VCaP (cell line): Measurements from ENCODE around the gene LRRTM4.
"Not testable (repeated sequence)": the region's sequence is repeated elsewhere in the genome, so short reads cannot be mapped to it uniquely, and the experiment has no call there.

ENCODE experiments used
- H3K27ac ChIP-seq: fragments of 450-650 bp; 2 replicates; pipeline ENCODE4 v1.5.1; 2017
- TF ChIP-seq, protein P1 (sequence below): fragments of 450-650 bp; conservative IDR thresholded peaks from 2 replicates; pipeline ENCODE4 v1.5.1; 2017; ENCODE audit warnings: mild to moderate bottlenecking, moderate library complexity

The LRRTM4 gene

DNA sequence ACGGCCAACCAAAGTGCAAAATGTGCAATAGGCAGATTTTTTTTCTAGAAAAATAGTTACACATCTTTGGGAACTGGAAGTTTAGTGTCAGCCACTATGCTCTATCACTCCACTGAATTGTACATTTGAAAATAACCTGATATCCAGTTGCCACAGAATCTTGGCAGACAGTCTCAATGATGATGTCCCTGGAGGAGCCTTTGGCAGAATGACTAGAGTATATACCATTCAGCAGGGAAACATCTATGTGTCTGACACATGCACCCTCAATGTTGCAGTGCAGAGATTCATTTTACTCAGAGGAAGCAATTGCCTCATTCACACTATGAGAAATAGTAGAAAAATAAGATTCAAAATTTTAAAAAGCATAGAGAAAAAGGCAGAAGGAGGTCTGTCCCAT, 475.8 kb downstream of the LRRTM4 start:
- TF ChIP-seq, protein P1, sequence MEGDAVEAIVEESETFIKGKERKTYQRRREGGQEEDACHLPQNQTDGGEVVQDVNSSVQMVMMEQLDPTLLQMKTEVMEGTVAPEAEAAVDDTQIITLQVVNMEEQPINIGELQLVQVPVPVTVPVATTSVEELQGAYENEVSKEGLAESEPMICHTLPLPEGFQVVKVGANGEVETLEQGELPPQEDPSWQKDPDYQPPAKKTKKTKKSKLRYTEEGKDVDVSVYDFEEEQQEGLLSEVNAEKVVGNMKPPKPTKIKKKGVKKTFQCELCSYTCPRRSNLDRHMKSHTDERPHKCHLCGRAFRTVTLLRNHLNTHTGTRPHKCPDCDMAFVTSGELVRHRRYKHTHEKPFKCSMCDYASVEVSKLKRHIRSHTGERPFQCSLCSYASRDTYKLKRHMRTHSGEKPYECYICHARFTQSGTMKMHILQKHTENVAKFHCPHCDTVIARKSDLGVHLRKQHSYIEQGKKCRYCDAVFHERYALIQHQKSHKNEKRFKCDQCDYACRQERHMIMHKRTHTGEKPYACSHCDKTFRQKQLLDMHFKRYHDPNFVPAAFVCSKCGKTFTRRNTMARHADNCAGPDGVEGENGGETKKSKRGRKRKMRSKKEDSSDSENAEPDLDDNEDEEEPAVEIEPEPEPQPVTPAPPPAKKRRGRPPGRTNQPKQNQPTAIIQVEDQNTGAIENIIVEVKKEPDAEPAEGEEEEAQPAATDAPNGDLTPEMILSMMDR: no peak
- no peak overlapping the region for H3K27ac ChIP-seq

- H3K27ac ChIP-seq: not testable (repeated sequence)
These were observed 476.7 kb downstream of the LRRTM4 start for GRCh38 chr2:77045456-77045855.

GRCh38 chr2:77034445-77034844, 487.7 kb downstream of the LRRTM4 start:
- TF ChIP-seq, protein P1: no peak

DNA sequence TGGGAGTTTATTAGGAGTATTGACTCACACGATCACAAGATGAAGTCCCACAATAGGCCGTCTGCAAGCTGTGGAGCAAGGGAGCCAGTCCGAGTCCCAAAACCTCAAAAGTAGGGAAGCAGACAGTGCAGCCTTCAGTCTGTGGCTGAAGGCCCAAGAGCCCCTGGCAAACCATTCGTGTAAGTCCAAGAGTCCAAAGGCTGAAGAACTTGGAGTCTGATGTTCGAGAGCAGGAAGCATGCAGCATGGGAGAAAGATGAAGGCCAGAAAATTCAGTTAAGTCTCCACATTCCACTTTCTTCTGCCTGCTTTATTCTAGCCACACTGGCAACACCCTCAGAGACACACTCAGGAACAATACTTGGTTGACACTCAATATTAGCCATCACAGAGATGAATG, 492.9 kb downstream of the LRRTM4 start:
- H3K27ac ChIP-seq: not testable (repeated sequence)

More at GRCh38 chr2:77034445-77034844, 487.7 kb downstream of the LRRTM4 start:
- H3K27ac ChIP-seq: no peak overlapping the region

GRCh38 chr2:77028032-77028600, 494.1 kb downstream of the LRRTM4 start:
- H3K27ac ChIP-seq: no peak overlapping the region
- TF ChIP-seq, protein P1: no peak

GRCh38 chr2:77025714-77026113, 496.5 kb downstream of the LRRTM4 start:
- TF ChIP-seq, protein P1: no peak
- no peak overlapping the region for H3K27ac ChIP-seq

GRCh38 chr2:77021161-77021560, 501.0 kb downstream of the LRRTM4 start:
- TF ChIP-seq, protein P1: no peak
- H3K27ac ChIP-seq: no peak overlapping the region

GRCh38 chr2:77018219-77018618, 504.0 kb downstream of the LRRTM4 start:
- TF ChIP-seq, protein P1: no peak
- no peak overlapping the region for H3K27ac ChIP-seq

- H3K27ac ChIP-seq: no peak overlapping the region
- TF ChIP-seq, protein P1: no peak
These were observed 504.8 kb downstream of the LRRTM4 start for GRCh38 chr2:77017355-77017745.
